ENCODE measurements around the gene OTOA.

GRCh38 chr16:21644674-21645073 lies 19.1 kb upstream of the OTOA start:
- TF ChIP-seq, protein P1, sequence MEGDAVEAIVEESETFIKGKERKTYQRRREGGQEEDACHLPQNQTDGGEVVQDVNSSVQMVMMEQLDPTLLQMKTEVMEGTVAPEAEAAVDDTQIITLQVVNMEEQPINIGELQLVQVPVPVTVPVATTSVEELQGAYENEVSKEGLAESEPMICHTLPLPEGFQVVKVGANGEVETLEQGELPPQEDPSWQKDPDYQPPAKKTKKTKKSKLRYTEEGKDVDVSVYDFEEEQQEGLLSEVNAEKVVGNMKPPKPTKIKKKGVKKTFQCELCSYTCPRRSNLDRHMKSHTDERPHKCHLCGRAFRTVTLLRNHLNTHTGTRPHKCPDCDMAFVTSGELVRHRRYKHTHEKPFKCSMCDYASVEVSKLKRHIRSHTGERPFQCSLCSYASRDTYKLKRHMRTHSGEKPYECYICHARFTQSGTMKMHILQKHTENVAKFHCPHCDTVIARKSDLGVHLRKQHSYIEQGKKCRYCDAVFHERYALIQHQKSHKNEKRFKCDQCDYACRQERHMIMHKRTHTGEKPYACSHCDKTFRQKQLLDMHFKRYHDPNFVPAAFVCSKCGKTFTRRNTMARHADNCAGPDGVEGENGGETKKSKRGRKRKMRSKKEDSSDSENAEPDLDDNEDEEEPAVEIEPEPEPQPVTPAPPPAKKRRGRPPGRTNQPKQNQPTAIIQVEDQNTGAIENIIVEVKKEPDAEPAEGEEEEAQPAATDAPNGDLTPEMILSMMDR (IDR thresholded peaks at IDR 0.05) = no peak
- no peak for TF ChIP-seq ZFX (IDR thresholded peaks at IDR 0.05; ENCODE audit: borderline replicate concordance)
